ENCODE measurements around the gene YDJC. TPM values are rescaled to one million over a fixed set of nuclear protein-coding genes. Genes with fewer than 3 reads are reported as not detected.

Gene YDJC
- total and polyA plus RNA-seq, 9 of the 15 experiments (the other 6 are each of a cell fraction or from before 2014, with no cell fraction given) = 13.5 to 871 (median 164) TPM

- TF ChIP-seq PTBP1 (IDR thresholded peaks at IDR 0.05; ENCODE audit: low read depth, low read length) = no peak
- no peak; the same call in 1 of the 2 replicates for TF ChIP-seq HMG20A (CRISPR knock-in tag; conservative IDR thresholded peaks at IDR 0.05)
- no peak for TF ChIP-seq RUNX1 (IDR thresholded peaks at IDR 0.05; ENCODE audit: low read depth)
- no peak for TF ChIP-seq ZNF124 (CRISPR knock-in tag; IDR thresholded peaks at IDR 0.05)
- no peak for TF ChIP-seq MEIS2 (IDR thresholded peaks at IDR 0.05; ENCODE audit: partially characterized antibody)
- TF ChIP-seq SREBF2 (CRISPR knock-in tag; IDR thresholded peaks at IDR 0.05) = no peak
- no peak for TF ChIP-seq PYGO2 (tag; IDR thresholded peaks at IDR 0.05)
- no peak for TF ChIP-seq ZNF518B (CRISPR knock-in tag; IDR thresholded peaks at IDR 0.05)
- no peak for TF ChIP-seq HNRNPH1 (optimal IDR thresholded peaks at IDR 0.05; ENCODE audit: low read depth, low read length)
- no peak for TF ChIP-seq PRPF4 (IDR thresholded peaks at IDR 0.05; ENCODE audit: insufficient read depth, low read depth, low read length, poor library complexity, severe bottlenecking)
- TF ChIP-seq, protein P1, sequence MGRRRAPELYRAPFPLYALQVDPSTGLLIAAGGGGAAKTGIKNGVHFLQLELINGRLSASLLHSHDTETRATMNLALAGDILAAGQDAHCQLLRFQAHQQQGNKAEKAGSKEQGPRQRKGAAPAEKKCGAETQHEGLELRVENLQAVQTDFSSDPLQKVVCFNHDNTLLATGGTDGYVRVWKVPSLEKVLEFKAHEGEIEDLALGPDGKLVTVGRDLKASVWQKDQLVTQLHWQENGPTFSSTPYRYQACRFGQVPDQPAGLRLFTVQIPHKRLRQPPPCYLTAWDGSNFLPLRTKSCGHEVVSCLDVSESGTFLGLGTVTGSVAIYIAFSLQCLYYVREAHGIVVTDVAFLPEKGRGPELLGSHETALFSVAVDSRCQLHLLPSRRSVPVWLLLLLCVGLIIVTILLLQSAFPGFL (CRISPR knock-in tag; IDR thresholded peaks at IDR 0.05) = no peak
- TF ChIP-seq ELK1 (CRISPR knock-in tag; IDR thresholded peaks at IDR 0.05) = no peak
- TF ChIP-seq IRF1 (CRISPR knock-in tag; IDR thresholded peaks at IDR 0.05; ENCODE audit: borderline replicate concordance) = no peak
- no peak for TF ChIP-seq RHOXF2B (CRISPR knock-in tag; conservative IDR thresholded peaks at IDR 0.05)
- TF ChIP-seq PRDM10 (IDR thresholded peaks at IDR 0.05; ENCODE audit: partially characterized antibody) = no peak
- no peak for TF ChIP-seq ZNF12 (CRISPR knock-in tag; IDR thresholded peaks at IDR 0.05)
- peak; percentile 76; the same call in 1 of the 2 replicates for TF ChIP-seq ZNF311 (CRISPR knock-in tag; IDR thresholded peaks at IDR 0.05)
Observed at GRCh38 chr22:21587803-21588611, 41.8 kb downstream of the YDJC start (continued).

Measured in K562 (cell line).